Esophagus muscularis mucosa (tissue), 3 donors: ENCODE results near the gene FRAS1.
"Not testable (repeated sequence)": the region's sequence is repeated elsewhere in the genome, so short reads cannot be mapped to it uniquely, and the experiment has no call there.

Experiments
- CTCF ChIP-seq, 3 experiments: fragments of 200-600 bp in 2 of 3; fragments of 450-650 bp in 1 of 3; sonication (generic) in 2 of 3; IDR thresholded peaks; one replicate each; pipeline ENCODE4 v1.5.1; 2017 to 2019; ENCODE audit warnings: antibody characterized with exemption in 3 of 3, mild to moderate bottlenecking in 2 of 3, moderate library complexity in 1 of 3
- POLR2A ChIP-seq: fragments of 450-650 bp; IDR thresholded peaks from one replicate; pipeline ENCODE4 v1.6.1; 2017; ENCODE audit warnings: antibody characterized with exemption, moderate library complexity, mild to moderate bottlenecking, low read depth
- POLR2AphosphoS5 ChIP-seq, 2 donors: sonication (generic); formaldehyde crosslinking; IDR thresholded peaks; one replicate each; pipeline ENCODE4 v1.6.1; 2017; ENCODE audit warnings: antibody characterized with exemption in 2 of 2

DNA sequence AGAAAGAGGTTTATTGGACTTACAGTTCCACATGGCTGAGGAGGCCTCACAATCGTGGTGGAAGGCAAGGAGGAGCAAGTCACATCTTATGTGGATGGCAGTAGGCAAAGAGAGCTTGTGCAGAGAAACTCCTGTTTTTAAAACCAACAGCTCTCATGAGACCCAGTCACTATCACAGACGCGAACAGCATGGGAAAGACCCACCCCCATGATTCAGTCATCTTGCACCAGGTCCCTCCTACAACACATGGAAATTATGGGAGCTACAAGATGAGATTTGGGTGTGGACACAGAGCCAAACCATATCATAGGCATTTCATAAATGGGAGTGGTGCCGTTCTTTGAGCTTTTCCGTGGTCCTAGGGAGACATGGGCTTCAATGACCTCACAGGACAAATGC, 35.2 kb downstream of the FRAS1 start:
- TF ChIP-seq CTCF (IDR thresholded peaks at IDR 0.05); POLR2AphosphoS5 (IDR thresholded peaks at IDR 0.05); POLR2A: not testable (repeated sequence)
